ENCODE data around the gene ZPBP2.

The ZPBP2 gene

DNA sequence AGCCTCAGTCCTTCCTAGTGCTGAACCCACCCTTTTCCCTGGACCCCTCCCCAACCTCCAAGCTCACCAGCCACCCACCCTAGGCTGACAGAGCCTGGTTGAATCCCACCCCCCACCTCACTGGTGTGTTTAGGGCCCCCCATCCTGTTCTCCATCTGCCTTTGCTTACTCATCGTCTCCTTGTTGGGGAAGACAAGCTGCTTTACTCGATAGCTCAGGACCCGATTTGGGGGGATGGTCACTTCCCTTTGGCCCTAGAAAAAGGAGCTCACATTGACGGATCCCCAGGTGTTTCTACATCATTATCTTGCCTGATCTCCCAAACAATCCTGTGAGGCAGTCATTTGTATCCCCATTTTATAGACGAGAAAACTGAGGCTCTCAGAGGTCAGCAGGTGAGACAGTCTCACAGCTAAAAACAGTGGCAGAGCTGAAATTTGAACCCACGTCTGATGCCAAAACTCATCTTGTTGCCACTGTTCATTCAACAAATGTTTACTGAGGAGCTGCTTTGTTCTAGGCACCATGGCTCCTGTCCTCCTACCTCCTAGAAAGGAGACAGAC is 40.9 kb downstream of the ZPBP2 start:
- DNase-seq (ENCODE audit: low read depth in 2 of 2): no peak

DNA sequence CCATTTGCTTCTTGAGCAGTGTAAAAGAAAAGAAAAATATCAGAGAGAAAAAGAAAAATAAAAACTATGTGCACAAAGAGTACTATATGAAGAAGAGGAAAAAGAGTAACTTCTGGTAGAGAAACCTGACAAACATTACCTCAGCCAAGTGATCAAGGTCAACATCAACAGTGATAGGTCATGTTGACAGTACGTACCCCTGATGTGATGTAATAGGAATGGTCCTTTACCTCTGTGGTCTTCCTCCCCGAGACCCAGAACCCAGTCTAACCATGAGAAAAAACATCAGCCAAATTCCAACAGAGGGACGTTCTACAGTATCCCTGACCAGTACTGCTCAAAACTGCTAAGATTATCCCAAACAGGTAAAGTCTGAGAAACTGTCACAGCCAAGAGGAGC is 46.0 kb downstream of the ZPBP2 start:
- no peak for DNase-seq (ENCODE audit: low read depth in 2 of 2)

GRCh38 chr17:39915559-39915958 is 47.6 kb downstream of the ZPBP2 start:
- DNase-seq (ENCODE audit: low read depth in 2 of 2): no peak

- no peak for DNase-seq (ENCODE audit: low read depth in 2 of 2)
Measured at GRCh38 chr17:39916918-39917317, 48.9 kb downstream of the ZPBP2 start.

- no peak for DNase-seq (ENCODE audit: low read depth in 2 of 2)
Measured at GRCh38 chr17:39919087-39919683, 51.2 kb downstream of the ZPBP2 start.

DNA sequence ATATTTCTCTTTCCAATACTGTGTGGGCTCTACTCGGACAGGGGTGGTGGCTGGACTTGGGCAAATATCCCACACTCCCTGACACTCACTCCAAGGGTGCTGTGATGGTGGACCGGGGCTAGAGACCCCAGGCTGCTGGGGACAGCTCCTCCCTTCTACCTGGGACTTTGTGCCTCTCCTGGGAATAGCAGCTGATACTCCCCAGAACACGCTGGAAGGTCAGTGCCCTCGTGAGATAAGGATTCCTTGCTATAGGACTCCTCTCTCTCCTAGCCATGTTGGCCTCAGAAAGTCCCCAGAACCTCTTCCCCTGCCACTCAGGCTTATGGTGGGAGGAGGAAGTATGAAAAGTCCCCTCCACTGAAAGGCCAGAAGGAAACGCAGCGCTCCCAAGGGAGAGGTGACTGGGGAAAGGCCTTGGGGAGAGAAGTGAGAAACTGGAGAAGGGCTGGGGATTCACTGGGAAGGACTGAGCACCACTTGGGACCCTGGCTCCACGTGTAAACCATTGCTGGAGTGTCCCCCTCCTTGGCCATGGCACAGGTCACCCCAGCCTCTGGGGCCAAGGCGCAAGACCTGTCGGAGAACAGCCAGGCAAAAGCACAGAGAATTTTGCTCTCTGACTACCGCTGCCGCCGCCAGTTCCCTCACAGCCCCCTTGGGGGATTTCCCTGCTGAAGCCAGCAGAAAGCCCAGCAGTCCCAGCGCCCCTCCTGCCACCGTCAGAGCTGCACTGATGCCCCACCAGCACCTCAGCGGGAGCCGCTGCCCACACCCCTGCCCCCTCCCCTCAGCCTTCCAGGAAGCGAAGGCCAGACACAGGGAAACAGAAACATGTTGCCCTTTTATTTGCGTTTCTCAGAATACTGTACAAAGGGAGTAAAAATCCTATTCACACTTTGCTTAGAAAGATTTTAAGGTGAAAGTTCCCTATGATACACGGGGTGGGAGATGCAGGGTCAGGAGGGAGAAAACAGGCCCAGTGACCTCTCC is 52.5 kb downstream of the ZPBP2 start:
- peak; percentile 55 to 64 for DNase-seq (ENCODE audit: low read depth in 2 of 2)

GRCh38 chr17:39921323-39921722 is 53.3 kb downstream of the ZPBP2 start:
- peak in 1 of 2 donors; percentile 22 for DNase-seq (ENCODE audit: low read depth in 2 of 2)

DNA sequence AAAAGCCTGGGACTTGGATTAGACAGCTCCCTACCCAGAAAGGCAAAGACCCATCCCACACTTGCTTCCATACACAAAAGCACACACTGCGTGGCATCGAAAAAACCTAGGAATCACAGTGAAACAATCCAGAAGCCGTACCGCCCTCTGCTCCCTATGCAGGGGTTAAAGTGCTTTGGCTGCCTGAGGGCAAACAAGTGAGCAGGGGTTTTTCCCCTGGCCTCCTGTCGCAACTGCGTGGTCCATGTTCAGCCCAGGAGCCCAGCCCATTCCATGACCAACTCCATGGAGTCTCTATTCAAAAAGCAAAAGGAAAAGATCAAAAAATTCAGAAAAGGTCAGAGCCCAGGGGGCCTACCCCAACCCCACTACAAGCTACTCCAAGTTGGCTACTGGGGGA is 54.0 kb downstream of the ZPBP2 start:
- no peak for DNase-seq (ENCODE audit: low read depth in 2 of 2)

GRCh38 chr17:39923230-39923629 is 55.2 kb downstream of the ZPBP2 start:
- no peak for DNase-seq (ENCODE audit: low read depth in 2 of 2)

- no peak for DNase-seq (ENCODE audit: low read depth in 2 of 2)
Measured at GRCh38 chr17:39923836-39924690, 56.1 kb downstream of the ZPBP2 start.

GRCh38 chr17:39924691-39925055 is 56.7 kb downstream of the ZPBP2 start:
- no peak for DNase-seq (ENCODE audit: low read depth in 2 of 2)

- DNase-seq (ENCODE audit: low read depth in 2 of 2): no peak
Measured at GRCh38 chr17:39925282-39926134, 57.5 kb downstream of the ZPBP2 start.

GRCh38 chr17:39926135-39926587 is 58.2 kb downstream of the ZPBP2 start:
- DNase-seq (ENCODE audit: low read depth in 2 of 2): no peak

GRCh38 chr17:39926588-39927100 is 58.6 kb downstream of the ZPBP2 start:
- peak; percentile 37 to 49 for DNase-seq (ENCODE audit: low read depth in 2 of 2)
